GM23248 (cell line): ENCODE results near the gene THOC1. TPM values are rescaled to one million over a fixed set of nuclear protein-coding genes. Genes with fewer than 3 reads are reported as not detected.

Experiments
- DNase-seq: peaks from one replicate; pipeline ENCODE4 v3.0.0-alpha.2; 2015
- H2AFZ ChIP-seq: fragments of 200-600 bp; sonication (generic); 2 replicates; pipeline ENCODE4 v1.6.1; 2016; ENCODE audit warnings: antibody characterized with exemption
- H3F3A ChIP-seq: fragments of 200-600 bp; sonication (generic); 2 replicates; pipeline ENCODE4 v1.6.1; 2016; ENCODE audit warnings: mild to moderate bottlenecking, antibody characterized with exemption, mixed run types; ENCODE audit not compliant: insufficient read depth
- H3K27ac ChIP-seq: fragments of 200-600 bp; sonication (generic); 2 replicates; pipeline ENCODE4 v1.5.1; 2016; ENCODE audit warnings: mild to moderate bottlenecking
- H3K27me3 ChIP-seq: fragments of 200-600 bp; sonication (generic); replicated peaks from 2 replicates; pipeline ENCODE4 v1.6.1; 2016; ENCODE audit warnings: mild to moderate bottlenecking; ENCODE audit not compliant: insufficient read depth
- H3K36me3 ChIP-seq: fragments of 200-600 bp; sonication (generic); 2 replicates; pipeline ENCODE4 v1.6.1; 2016; ENCODE audit warnings: low read depth, mild to moderate bottlenecking
- H3K4me1 ChIP-seq: fragments of 200-600 bp; sonication (generic); 2 replicates; pipeline ENCODE4 v1.6.1; 2016; ENCODE audit warnings: mild to moderate bottlenecking; ENCODE audit not compliant: insufficient read depth
- H3K4me2 ChIP-seq: fragments of 200-600 bp; sonication (generic); one replicate; pipeline ENCODE4 v1.6.1; 2016; ENCODE audit warnings: mild to moderate bottlenecking; ENCODE audit not compliant: unreplicated experiment
- H3K4me3 ChIP-seq: fragments of 200-600 bp; sonication (generic); 2 replicates; pipeline ENCODE4 v1.5.1; 2016; ENCODE audit warnings: mild to moderate bottlenecking
- H3K79me2 ChIP-seq: fragments of 200-600 bp; sonication (generic); 2 replicates; pipeline ENCODE4 v1.6.1; 2016; ENCODE audit warnings: mild to moderate bottlenecking; ENCODE audit not compliant: insufficient read depth
- H3K9ac ChIP-seq: fragments of 200-600 bp; sonication (generic); 2 replicates; pipeline ENCODE4 v1.6.1; 2016; ENCODE audit warnings: mild to moderate bottlenecking
- H3K9me2 ChIP-seq: fragments of 200-600 bp; sonication (generic); 2 replicates; pipeline ENCODE4 v1.6.1; 2016; ENCODE audit warnings: mixed run types, mild to moderate bottlenecking, moderate library complexity; ENCODE audit not compliant: insufficient read depth
- H3K9me3 ChIP-seq: fragments of 200-600 bp; sonication (generic); one replicate; pipeline ENCODE4 v1.6.1; 2017; ENCODE audit warnings: low read depth
- H4K20me1 ChIP-seq: fragments of 200-600 bp; sonication (generic); 2 replicates; pipeline ENCODE4 v1.6.0; 2016; ENCODE audit not compliant: insufficient read depth
- EZH2 ChIP-seq: fragments of 200-600 bp; sonication (generic); IDR thresholded peaks from 2 replicates; pipeline ENCODE4 v1.6.1; 2018; ENCODE audit warnings: antibody characterized with exemption, mild to moderate bottlenecking; ENCODE audit not compliant: insufficient read depth, poor library complexity, severe bottlenecking
- EZH2phosphoT487 ChIP-seq: fragments of 200-600 bp; sonication (generic); IDR thresholded peaks from 2 replicates; pipeline ENCODE4 v1.6.1; 2018; ENCODE audit warnings: antibody characterized with exemption, moderate library complexity, mild to moderate bottlenecking, low read depth; ENCODE audit not compliant: insufficient read depth
- WGBS, 2 experiments: methylation state at CpG; one replicate each; pipeline ENCODE4 v1.1.6; 2015 to 2017; ENCODE audit warnings: low lambda C conversion rate in 2 of 2, low coverage in 1 of 2; ENCODE audit errors: missing lambda C conversion rate in 2 of 2; 5-methylcytosine and 5-hydroxymethylcytosine counted together
- in situ Hi-C: fragments of 300-500 bp; cut with MboI; formaldehyde crosslinking; loops from 2 replicates; pipeline ENCODE4 v1.15.0; 2020
- polyA plus RNA-seq: library from polyadenylated mRNA; unstranded; fragments of >200 nt; fragmentation: Nextera tagmentation; extraction: Ambion mirVana; gene quantifications from 2 replicates; pipeline ENCODE4 v1.2.1, GENCODE V29; 2016
- total RNA-seq: library from RNA; depleted of rRNA; stranded (reverse); fragments of >200 nt; shearing (Covaris generic); gene quantifications from 2 replicates; pipeline ENCODE4 v1.2.3, GENCODE V29; 2014; rRNA removed

THOC1 gene, protein sequence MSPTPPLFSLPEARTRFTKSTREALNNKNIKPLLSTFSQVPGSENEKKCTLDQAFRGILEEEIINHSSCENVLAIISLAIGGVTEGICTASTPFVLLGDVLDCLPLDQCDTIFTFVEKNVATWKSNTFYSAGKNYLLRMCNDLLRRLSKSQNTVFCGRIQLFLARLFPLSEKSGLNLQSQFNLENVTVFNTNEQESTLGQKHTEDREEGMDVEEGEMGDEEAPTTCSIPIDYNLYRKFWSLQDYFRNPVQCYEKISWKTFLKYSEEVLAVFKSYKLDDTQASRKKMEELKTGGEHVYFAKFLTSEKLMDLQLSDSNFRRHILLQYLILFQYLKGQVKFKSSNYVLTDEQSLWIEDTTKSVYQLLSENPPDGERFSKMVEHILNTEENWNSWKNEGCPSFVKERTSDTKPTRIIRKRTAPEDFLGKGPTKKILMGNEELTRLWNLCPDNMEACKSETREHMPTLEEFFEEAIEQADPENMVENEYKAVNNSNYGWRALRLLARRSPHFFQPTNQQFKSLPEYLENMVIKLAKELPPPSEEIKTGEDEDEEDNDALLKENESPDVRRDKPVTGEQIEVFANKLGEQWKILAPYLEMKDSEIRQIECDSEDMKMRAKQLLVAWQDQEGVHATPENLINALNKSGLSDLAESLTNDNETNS
- total RNA-seq (26.8 and 28.3 TPM in 2 replicates), polyA plus RNA-seq (23.2 and 23.3 TPM in 2 replicates)

DNA sequence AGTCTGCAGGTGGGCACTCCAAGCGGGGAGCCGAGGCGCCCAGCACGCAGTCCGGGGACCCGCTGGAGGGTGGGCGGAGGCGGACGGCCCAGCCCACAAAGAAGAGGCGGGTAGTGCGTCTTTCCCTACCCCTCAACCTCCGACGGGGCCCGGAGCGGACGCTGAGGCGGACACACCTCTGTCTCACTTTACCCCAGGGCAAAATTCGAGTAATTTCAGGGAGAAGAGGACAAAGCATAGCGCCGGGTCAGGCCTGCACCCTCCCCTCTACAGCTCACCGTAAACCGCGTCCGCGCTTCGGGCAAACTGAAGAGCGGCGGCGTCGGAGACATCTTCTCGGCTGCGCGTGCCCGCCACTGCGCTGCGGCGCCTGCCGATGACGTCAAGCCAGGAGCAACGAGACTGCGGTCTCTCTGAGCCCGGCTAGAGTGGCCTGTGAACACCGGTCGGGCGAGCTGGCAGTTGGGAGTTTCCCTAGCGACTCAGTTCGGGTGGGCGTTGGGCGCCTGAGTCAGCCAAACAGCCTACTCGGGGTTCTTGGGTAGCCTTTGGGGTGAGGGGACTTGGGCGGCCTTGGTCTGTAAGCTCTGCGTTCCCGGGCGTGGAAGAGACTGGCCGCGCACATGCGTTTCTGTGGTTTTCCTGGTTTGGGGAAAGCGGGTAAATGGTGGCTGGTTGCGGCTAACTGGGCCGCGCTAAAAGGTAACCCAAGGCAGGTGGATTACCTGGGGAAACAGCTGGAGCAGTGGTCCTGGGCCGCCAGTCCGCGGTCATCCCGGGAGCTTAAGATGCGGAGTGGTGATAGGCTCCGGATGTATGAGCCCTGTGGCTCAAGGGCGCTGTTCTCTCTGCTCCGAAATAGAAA, at the start of gene THOC1:
Gene THOC1 (minus strand): TSS at position 360 of the 865 bp plus-strand sequence. CDS start 28 bp downstream, at position 332.
- no peaks in the 10 kb centered on the region for H3K9me3 ChIP-seq
- H3K9ac ChIP-seq, result peak within 1 kb of the TSS; percentile 100
- TF ChIP-seq EZH2phosphoT487 (no peak), EZH2 (no peak)
- no peaks in the 10 kb centered on the region for H3F3A ChIP-seq
- DNase-seq, result peak; percentile 99
- H3K36me3 ChIP-seq, result peaks cover 6% of the 10 kb centered on the region
- peaks cover 30% of the 10 kb centered on the region for H3K79me2 ChIP-seq
- no peaks in the 10 kb centered on the region for H3K27me3 ChIP-seq
- H3K27ac ChIP-seq, result peak within 1 kb of the TSS; percentile 96
- peak within 1 kb of the TSS; percentile 90 for H2AFZ ChIP-seq
- 1% methylated on average over 67 to 69 of the region's 69 CpGs for WGBS, 2 experiments
- H4K20me1 ChIP-seq, result no peaks in the 10 kb centered on the region
- in situ Hi-C loops, result no loop called here
- peak within 1 kb of the TSS; percentile 97 for H3K4me3 ChIP-seq
- peaks cover 9% of the 10 kb centered on the region for H3K4me1 ChIP-seq
- no peaks in the 10 kb centered on the region for H3K9me2 ChIP-seq
- H3K4me2 ChIP-seq, result peak within 1 kb of the TSS; percentile 96

DNA sequence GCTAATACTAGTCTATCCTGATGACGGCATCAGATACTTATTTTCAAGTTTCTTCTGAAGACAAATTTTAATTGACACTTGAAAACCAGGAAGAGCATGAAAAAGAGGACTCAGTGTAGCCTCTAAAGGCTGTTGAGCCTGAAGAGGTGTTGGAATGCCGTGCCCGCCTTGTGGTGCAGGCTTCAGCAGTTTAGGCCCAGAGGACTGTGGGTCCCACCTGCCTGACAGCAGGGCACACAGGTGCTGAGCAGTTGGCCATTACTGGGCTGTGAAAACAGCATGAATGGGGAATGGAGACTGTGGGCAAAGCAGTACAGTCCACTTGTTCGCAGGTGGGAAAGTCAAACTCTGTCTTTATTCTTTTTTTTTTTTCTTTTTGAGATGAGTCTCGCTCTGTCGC, 49.8 kb upstream of the THOC1 start:
- Histone ChIP-seq H3K4me3 (no peak overlapping the region), H3K27ac (no peak overlapping the region), H3K9ac (no peak overlapping the region), H3K27me3 (no peaks in the 10 kb centered on the region), H3K4me1 (peaks cover 6% of the 10 kb centered on the region), H3K4me2 (no peak overlapping the region), H3K9me2 (no peaks in the 10 kb centered on the region), H4K20me1 (no peaks in the 10 kb centered on the region), H3F3A (peaks cover 10% of the 10 kb centered on the region; the same call in 1 of the 2 replicates), H3K9me3 (no peaks in the 10 kb centered on the region), H3K36me3 (no peaks in the 10 kb centered on the region; the same call in 1 of the 2 replicates), H2AFZ (no peak overlapping the region), H3K79me2 (no peaks in the 10 kb centered on the region)
- 84 to 92% methylated on average over 4 to 5 of the region's 6 CpGs for WGBS, 2 experiments
- in situ Hi-C loops, result no loop called here
- TF ChIP-seq EZH2, result no peak
- TF ChIP-seq EZH2phosphoT487, result no peak
- no peak for DNase-seq

DNA sequence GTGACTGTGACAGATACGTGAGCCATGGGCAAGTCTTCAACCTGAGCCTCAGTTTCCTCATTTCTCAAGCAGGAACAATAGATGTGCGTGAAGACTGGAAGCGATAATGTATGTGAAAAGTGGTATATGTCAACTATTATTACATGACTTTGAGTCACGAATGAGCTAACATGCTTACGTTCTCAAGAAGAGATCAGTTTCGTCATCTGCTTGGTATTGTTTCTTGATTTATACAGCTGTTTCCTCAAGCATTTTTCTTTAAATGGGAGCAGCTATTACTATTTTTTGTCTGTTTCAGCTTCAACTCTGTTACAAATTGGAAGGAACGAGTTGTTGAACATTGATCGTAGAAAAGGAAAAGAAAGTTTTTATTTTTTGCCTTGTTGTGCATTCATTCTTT, 48.5 kb upstream of the THOC1 start:
- Histone ChIP-seq H3F3A (peaks cover 10% of the 10 kb centered on the region; the same call in 1 of the 2 replicates), H3K4me2 (no peak overlapping the region), H3K9ac (no peak overlapping the region), H4K20me1 (no peaks in the 10 kb centered on the region), H3K79me2 (no peaks in the 10 kb centered on the region), H3K36me3 (no peaks in the 10 kb centered on the region; the same call in 1 of the 2 replicates), H3K9me2 (no peaks in the 10 kb centered on the region), H3K27me3 (no peaks in the 10 kb centered on the region), H3K9me3 (no peaks in the 10 kb centered on the region), H3K4me1 (peaks cover 6% of the 10 kb centered on the region), H3K27ac (no peak overlapping the region), H3K4me3 (no peak overlapping the region), H2AFZ (no peak overlapping the region)
- in situ Hi-C loops, result no loop called here
- DNase-seq, result peak; percentile 21
- WGBS, 2 experiments, result 68 to 70% methylated on average over 8 of the region's 8 CpGs
- TF ChIP-seq EZH2, result no peak

DNA sequence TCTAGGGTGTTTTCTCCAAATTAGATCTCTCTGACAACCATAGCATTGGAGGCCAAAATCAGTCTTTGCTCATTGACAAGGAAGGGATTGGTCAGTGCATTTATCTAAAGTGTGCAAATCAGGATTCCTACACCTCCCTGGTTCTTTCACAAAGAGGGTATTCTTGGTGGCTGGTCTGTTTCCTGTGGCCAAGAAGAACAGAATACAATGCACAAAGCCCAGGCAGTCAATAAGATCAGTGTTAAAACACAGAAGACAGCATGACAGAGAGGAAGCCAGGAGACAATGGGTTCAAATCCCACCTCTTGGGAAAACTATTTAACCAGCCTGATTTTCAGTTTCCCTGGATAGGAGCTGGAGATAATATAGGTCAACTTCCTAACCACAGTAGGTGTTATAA, 46.1 kb upstream of the THOC1 start:
- Histone ChIP-seq H3K9ac (no peak overlapping the region), H4K20me1 (no peaks in the 10 kb centered on the region), H2AFZ (no peak overlapping the region), H3K27me3 (no peaks in the 10 kb centered on the region), H3F3A (peaks cover 10% of the 10 kb centered on the region; the same call in 1 of the 2 replicates), H3K4me1 (peaks cover 6% of the 10 kb centered on the region), H3K9me3 (no peaks in the 10 kb centered on the region), H3K36me3 (no peaks in the 10 kb centered on the region), H3K4me3 (no peak overlapping the region), H3K9me2 (no peaks in the 10 kb centered on the region), H3K79me2 (no peaks in the 10 kb centered on the region), H3K27ac (no peak overlapping the region), H3K4me2 (no peak overlapping the region)
- DNase-seq, result no peak
- in situ Hi-C loops, result no loop called here
- no peak for TF ChIP-seq EZH2
- TF ChIP-seq EZH2phosphoT487, result no peak
